Putamen (tissue), 1 donor: ENCODE data around the gene BFAR.
"Not testable (repeated sequence)": the region's sequence is repeated elsewhere in the genome, so short reads cannot be mapped to it uniquely, and the experiment has no call there.

ENCODE experiments used
- DNase-seq: peaks from one replicate; pipeline ENCODE4 v3.0.0-alpha.2; 2016; ENCODE audit warnings: low spot score

The BFAR gene

GRCh38 chr16:14701859-14702258 is 69.1 kb downstream of the BFAR start:
- not testable (repeated sequence) for DNase-seq

- DNase-seq, result not testable (repeated sequence)
Observed at GRCh38 chr16:14702672-14703071, 69.9 kb downstream of the BFAR start.

- DNase-seq, result not testable (repeated sequence)
Observed at GRCh38 chr16:14703156-14704011, 70.6 kb downstream of the BFAR start, which contains the start of gene NPIPA3. Gene NPIPA3 (plus strand): TSS chr16:14703411. CDS start chr16:14708944, 5,533 bp downstream.
